ENCODE results near the gene CCDC57. TPM values are rescaled to one million over a fixed set of nuclear protein-coding genes. Genes with fewer than 3 reads are reported as not detected.

The CCDC57 gene
- total and polyA plus RNA-seq, 5 donors from 2014 or later, result 27.7 to 76.6 (median 38.1) TPM

GRCh38 chr17:82086941-82087906 lies 125.4 kb downstream of the CCDC57 start:
- Histone ChIP-seq H3K36me3 (ENCODE audit: control insufficient read depth, insufficient read depth, low read length) (peaks cover 30% of the 10 kb centered on the region), H3K27me3 (ENCODE audit: control insufficient read depth, insufficient read depth, low read length) (no peaks in the 10 kb centered on the region), H3K4me3 (ENCODE audit: low read depth, low read length) (no peak overlapping the region), H3K27ac (ENCODE audit: insufficient read depth, low read length, poor library complexity, severe bottlenecking) (no peak overlapping the region), H3K4me1 (ENCODE audit: control insufficient read depth, insufficient read depth, low read length, poor library complexity, severe bottlenecking) (no peaks in the 10 kb centered on the region), H3K9me3 (ENCODE audit: control insufficient read depth in 2 of 2, low read length in 2 of 2) (no peaks in the 10 kb centered on the region)
- H3K27me3 Mint-ChIP-seq, result no peaks in the 10 kb centered on the region
- no peak for ATAC-seq (ENCODE audit: low read depth in 2 of 2)
- no peaks in the 10 kb centered on the region for H3K9me3 Mint-ChIP-seq
- DNase-seq, result no peak
- no peaks in the 10 kb centered on the region for H3K36me3 Mint-ChIP-seq
- no peaks in the 10 kb centered on the region for H3K4me1 Mint-ChIP-seq
- H3K4me3 Mint-ChIP-seq, result no peak overlapping the region
- no peak overlapping the region for H3K27ac Mint-ChIP-seq

- ATAC-seq (ENCODE audit: low read depth in 2 of 2), result no peak
- H3K36me3 Mint-ChIP-seq, result no peaks in the 10 kb centered on the region
Measured at GRCh38 chr17:82085931-82086764, 126.5 kb downstream of the CCDC57 start.

GRCh38 chr17:82085031-82085861 lies 127.4 kb downstream of the CCDC57 start:
- no peak for ATAC-seq (ENCODE audit: low read depth in 2 of 2)
- Histone ChIP-seq H3K4me1 (ENCODE audit: control insufficient read depth, insufficient read depth, low read length, poor library complexity, severe bottlenecking) (no peaks in the 10 kb centered on the region), H3K27me3 (ENCODE audit: control insufficient read depth, insufficient read depth, low read length) (no peaks in the 10 kb centered on the region), H3K27ac (ENCODE audit: insufficient read depth, low read length, poor library complexity, severe bottlenecking) (no peak overlapping the region), H3K36me3 (ENCODE audit: control insufficient read depth, insufficient read depth, low read length) (peaks cover 33% of the 10 kb centered on the region), H3K9me3 (ENCODE audit: control insufficient read depth in 2 of 2, low read length in 2 of 2) (no peaks in the 10 kb centered on the region), H3K4me3 (ENCODE audit: low read depth, low read length) (no peak overlapping the region)
- Mint-ChIP-seq H3K27ac (no peak overlapping the region), H3K4me1 (no peaks in the 10 kb centered on the region), H3K9me3 (no peaks in the 10 kb centered on the region), H3K36me3 (no peaks in the 10 kb centered on the region), H3K27me3 (no peaks in the 10 kb centered on the region), H3K4me3 (no peak overlapping the region)
- DNase-seq, result no peak

More at GRCh38 chr17:82085931-82086764, 126.5 kb downstream of the CCDC57 start:
- H3K4me3 ChIP-seq (ENCODE audit: low read depth, low read length), result no peak overlapping the region
- no peak overlapping the region for H3K27ac Mint-ChIP-seq
- no peak overlapping the region for H3K27ac ChIP-seq (ENCODE audit: insufficient read depth, low read length, poor library complexity, severe bottlenecking)
- H3K27me3 ChIP-seq (ENCODE audit: control insufficient read depth, insufficient read depth, low read length), result no peaks in the 10 kb centered on the region
- H3K27me3 Mint-ChIP-seq, result no peaks in the 10 kb centered on the region
- no peaks in the 10 kb centered on the region for H3K9me3 Mint-ChIP-seq
- H3K4me3 Mint-ChIP-seq, result no peak overlapping the region
- H3K4me1 Mint-ChIP-seq, result no peaks in the 10 kb centered on the region
- H3K4me1 ChIP-seq (ENCODE audit: control insufficient read depth, insufficient read depth, low read length, poor library complexity, severe bottlenecking), result no peaks in the 10 kb centered on the region
- no peaks in the 10 kb centered on the region for H3K9me3 ChIP-seq (ENCODE audit: control insufficient read depth in 2 of 2, low read length in 2 of 2)
- peaks cover 24% of the 10 kb centered on the region for H3K36me3 ChIP-seq (ENCODE audit: control insufficient read depth, insufficient read depth, low read length)
- DNase-seq, result no peak

GRCh38 chr17:82084373-82085030 lies 128.1 kb downstream of the CCDC57 start:
- Mint-ChIP-seq H3K4me3 (no peak overlapping the region), H3K36me3 (no peaks in the 10 kb centered on the region), H3K4me1 (no peaks in the 10 kb centered on the region), H3K27ac (no peak overlapping the region), H3K27me3 (no peaks in the 10 kb centered on the region), H3K9me3 (no peaks in the 10 kb centered on the region)
- H3K4me1 ChIP-seq (ENCODE audit: control insufficient read depth, insufficient read depth, low read length, poor library complexity, severe bottlenecking), result no peaks in the 10 kb centered on the region
- H3K9me3 ChIP-seq (ENCODE audit: control insufficient read depth in 2 of 2, low read length in 2 of 2), result no peaks in the 10 kb centered on the region
- H3K4me3 ChIP-seq (ENCODE audit: low read depth, low read length), result no peak overlapping the region
- no peak overlapping the region for H3K27ac ChIP-seq (ENCODE audit: insufficient read depth, low read length, poor library complexity, severe bottlenecking)
- H3K27me3 ChIP-seq (ENCODE audit: control insufficient read depth, insufficient read depth, low read length), result no peaks in the 10 kb centered on the region
- DNase-seq (no peak), ATAC-seq (ENCODE audit: low read depth in 2 of 2) (no peak)
- peaks cover 37% of the 10 kb centered on the region for H3K36me3 ChIP-seq (ENCODE audit: control insufficient read depth, insufficient read depth, low read length)

- H3K4me1 Mint-ChIP-seq, result no peaks in the 10 kb centered on the region
- H3K27me3 ChIP-seq (ENCODE audit: control insufficient read depth, insufficient read depth, low read length), result no peaks in the 10 kb centered on the region
- H3K36me3 ChIP-seq (ENCODE audit: control insufficient read depth, insufficient read depth, low read length), result peaks cover 35% of the 10 kb centered on the region
- H3K36me3 Mint-ChIP-seq, result no peaks in the 10 kb centered on the region
- H3K4me3 Mint-ChIP-seq, result no peak overlapping the region
- H3K27ac ChIP-seq (ENCODE audit: insufficient read depth, low read length, poor library complexity, severe bottlenecking), result no peak overlapping the region
- H3K9me3 Mint-ChIP-seq, result no peaks in the 10 kb centered on the region
- DNase-seq, result no peak
- H3K27ac Mint-ChIP-seq, result peak overlapping the region in 1 of 3 donors; percentile 26
- no peak for ATAC-seq (ENCODE audit: low read depth in 2 of 2)
- no peaks in the 10 kb centered on the region for H3K4me1 ChIP-seq (ENCODE audit: control insufficient read depth, insufficient read depth, low read length, poor library complexity, severe bottlenecking)
- H3K9me3 ChIP-seq (ENCODE audit: control insufficient read depth in 2 of 2, low read length in 2 of 2), result no peaks in the 10 kb centered on the region
- H3K4me3 ChIP-seq (ENCODE audit: low read depth, low read length), result no peak overlapping the region
- H3K27me3 Mint-ChIP-seq, result no peaks in the 10 kb centered on the region
Measured at GRCh38 chr17:82083533-82084359, 128.9 kb downstream of the CCDC57 start.

- no peak overlapping the region for H3K27ac Mint-ChIP-seq
- H3K9me3 Mint-ChIP-seq, result no peaks in the 10 kb centered on the region
- DNase-seq (no peak), ATAC-seq (ENCODE audit: low read depth in 2 of 2) (no peak)
- Histone ChIP-seq H3K27me3 (ENCODE audit: control insufficient read depth, insufficient read depth, low read length) (no peaks in the 10 kb centered on the region), H3K36me3 (ENCODE audit: control insufficient read depth, insufficient read depth, low read length) (peaks cover 28% of the 10 kb centered on the region), H3K4me3 (ENCODE audit: low read depth, low read length) (no peak overlapping the region), H3K9me3 (ENCODE audit: control insufficient read depth in 2 of 2, low read length in 2 of 2) (no peaks in the 10 kb centered on the region), H3K4me1 (ENCODE audit: control insufficient read depth, insufficient read depth, low read length, poor library complexity, severe bottlenecking) (no peaks in the 10 kb centered on the region), H3K27ac (ENCODE audit: insufficient read depth, low read length, poor library complexity, severe bottlenecking) (no peak overlapping the region)
- H3K4me3 Mint-ChIP-seq, result no peak overlapping the region
- H3K36me3 Mint-ChIP-seq, result no peaks in the 10 kb centered on the region
- no peaks in the 10 kb centered on the region for H3K27me3 Mint-ChIP-seq
- H3K4me1 Mint-ChIP-seq, result no peaks in the 10 kb centered on the region
Measured at GRCh38 chr17:82083009-82083408, 129.6 kb downstream of the CCDC57 start.
